ENCODE results near the gene TBC1D20.
"Not testable (repeated sequence)": the region's sequence is repeated elsewhere in the genome, so short reads cannot be mapped to it uniquely, and the experiment has no call there.

Gene TBC1D20

GRCh38 chr20:400128-400453, 62.2 kb downstream of the TBC1D20 start:
- DNase-seq, result no peak

GRCh38 chr20:399182-399707, 63.1 kb downstream of the TBC1D20 start:
- no peak for DNase-seq

GRCh38 chr20:397432-398237, 64.7 kb downstream of the TBC1D20 start:
- DNase-seq, result no peak

GRCh38 chr20:396619-397431, 65.5 kb downstream of the TBC1D20 start:
- DNase-seq, result no peak

GRCh38 chr20:396252-396618, 66.1 kb downstream of the TBC1D20 start:
- DNase-seq, result no peak

- not testable (repeated sequence) for DNase-seq
Observed at GRCh38 chr20:393296-393695, 69.0 kb downstream of the TBC1D20 start.

- no peak for DNase-seq
Observed at GRCh38 chr20:391041-391711, 71.2 kb downstream of the TBC1D20 start.

- no peak for DNase-seq
Observed at GRCh38 chr20:389220-389619, 73.1 kb downstream of the TBC1D20 start.

- DNase-seq, result no peak
Observed at GRCh38 chr20:388034-388994, 74.0 kb downstream of the TBC1D20 start.

GRCh38 chr20:387520-387919, 74.8 kb downstream of the TBC1D20 start:
- DNase-seq, result no peak

- not testable (repeated sequence) for DNase-seq
Observed at GRCh38 chr20:386634-387033, 75.7 kb downstream of the TBC1D20 start.
